Upper lobe of right lung (tissue), 1 donor: ENCODE measurements around the gene CDKN1B. TPM values are rescaled to one million over a fixed set of nuclear protein-coding genes. Genes with fewer than 3 reads are reported as not detected.

Source experiments
- ATAC-seq: fragments of 200-7000 bp; cut with Tn5 transposase; one replicate; pipeline ENCODE4 v1.9.1; 2020; ENCODE audit warnings: mild to moderate bottlenecking, moderate library complexity
- DNase-seq: peaks from one replicate; pipeline ENCODE4 v3.0.0-alpha.2; 2020
- H3K27ac ChIP-seq: fragments of 200-600 bp; one replicate; pipeline ENCODE4 v1.8.0; 2022
- H3K27me3 ChIP-seq: fragments of 200-600 bp; one replicate; pipeline ENCODE4 v1.8.0; 2022; ENCODE audit warnings: mild to moderate bottlenecking
- H3K36me3 ChIP-seq: fragments of 200-600 bp; one replicate; pipeline ENCODE4 v1.8.0; 2022
- H3K4me1 ChIP-seq: fragments of 200-600 bp; one replicate; pipeline ENCODE4 v1.8.0; 2022
- H3K4me3 ChIP-seq: fragments of 200-600 bp; one replicate; pipeline ENCODE4 v1.8.0; 2022; ENCODE audit warnings: mild to moderate bottlenecking
- H3K9me3 ChIP-seq: fragments of 200-600 bp; one replicate; pipeline ENCODE4 v1.8.0; 2022
- CTCF ChIP-seq: fragments of 200-600 bp; IDR thresholded peaks from one replicate; pipeline ENCODE4 v1.8.0; 2022; ENCODE audit warnings: antibody characterized with exemption
- intact Hi-C: fragments of 100-400 bp; cut with DNase I; formaldehyde crosslinking; loops from one replicate; pipeline ENCODE4 v1.11.0; 2022
- total RNA-seq: library from RNA; stranded (reverse); fragmentation: NEBNext Ultra II Directional; extraction: Animal tissue kit (Norgen Biotek cat#: 25700); gene quantifications from one replicate; pipeline ENCODE4 v1.2.1, GENCODE V29; 2021
- donor health status: DM: no; HTN: yes; CAD: no; lungs with severe emphysema.

The CDKN1B gene
- total RNA-seq, 1 donor from 2014 or later, result 51.4 TPM

GRCh38 chr12:12725086-12725955 lies 8.2 kb downstream of the CDKN1B start:
- Histone ChIP-seq H3K4me1 (peaks cover 27% of the 10 kb centered on the region), H3K4me3 (peak overlapping the region; percentile 77), H3K27me3 (no peaks in the 10 kb centered on the region), H3K27ac (peak overlapping the region; percentile 98), H3K9me3 (no peaks in the 10 kb centered on the region), H3K36me3 (peaks cover 16% of the 10 kb centered on the region)
- ATAC-seq (peak; percentile 90), DNase-seq (peak; percentile 95)
- TF ChIP-seq CTCF, result peak; percentile 21
- intact Hi-C loops, result no loop called here

GRCh38 chr12:12725956-12726554 lies 8.9 kb downstream of the CDKN1B start:
- H3K36me3 ChIP-seq, result peaks cover 8% of the 10 kb centered on the region
- no peaks in the 10 kb centered on the region for H3K27me3 ChIP-seq
- peaks cover 21% of the 10 kb centered on the region for H3K4me1 ChIP-seq
- H3K4me3 ChIP-seq, result peak overlapping the region; percentile 77
- no peaks in the 10 kb centered on the region for H3K9me3 ChIP-seq
- intact Hi-C loops, result no loop called here
- TF ChIP-seq CTCF, result no peak
- DNase-seq (peak; percentile 89), ATAC-seq (no peak)
- peak overlapping the region; percentile 98 for H3K27ac ChIP-seq

- intact Hi-C loops, result no loop called here
- Histone ChIP-seq H3K4me3 (peak overlapping the region; percentile 77), H3K27ac (peak overlapping the region; percentile 98), H3K4me1 (peaks cover 15% of the 10 kb centered on the region), H3K9me3 (no peaks in the 10 kb centered on the region), H3K27me3 (no peaks in the 10 kb centered on the region), H3K36me3 (peaks cover 3% of the 10 kb centered on the region)
- no peak for ATAC-seq
- no peak for DNase-seq
- no peak for TF ChIP-seq CTCF
Measured at GRCh38 chr12:12726555-12727093, 9.5 kb downstream of the CDKN1B start.

- intact Hi-C loops, result no loop called here
- Histone ChIP-seq H3K36me3 (no peaks in the 10 kb centered on the region), H3K27ac (no peak overlapping the region), H3K27me3 (no peaks in the 10 kb centered on the region), H3K9me3 (no peaks in the 10 kb centered on the region), H3K4me3 (no peak overlapping the region), H3K4me1 (peaks cover 17% of the 10 kb centered on the region)
- no peak for DNase-seq
- TF ChIP-seq CTCF, result no peak
- no peak for ATAC-seq
Measured at GRCh38 chr12:12731178-12731577, 14.0 kb downstream of the CDKN1B start.

- no peak for ATAC-seq
- intact Hi-C loops, result no loop called here
- Histone ChIP-seq H3K27me3 (no peaks in the 10 kb centered on the region), H3K9me3 (no peaks in the 10 kb centered on the region), H3K4me1 (peaks cover 12% of the 10 kb centered on the region), H3K36me3 (no peaks in the 10 kb centered on the region), H3K4me3 (no peak overlapping the region), H3K27ac (no peak overlapping the region)
- TF ChIP-seq CTCF, result no peak
- DNase-seq, result no peak
Measured at GRCh38 chr12:12731785-12732184, 14.6 kb downstream of the CDKN1B start.
